Activated CD8-positive, alpha-beta memory T cell treated with anti-CD3 and anti-CD28 coated beads, Interleukin-2, amount 10 ng/mL, durations not matched to agents 7 days and 5 days (primary cell): ENCODE measurements around the gene C19orf33. TPM values are rescaled to one million over a fixed set of nuclear protein-coding genes. Genes with fewer than 3 reads are reported as not detected.

Source experiments
- ATAC-seq: fragments of 150-1000 bp; cut with Tn5 transposase; one replicate; pipeline ENCODE4 v1.10.0; 2021; ENCODE audit warnings: moderate library complexity
- CTCF ChIA-PET: fragments of 350-600 bp; sonication (Branson Sonifier 250); formaldehyde crosslinking; loops from one replicate; lab custom pipeline; 2021; ENCODE audit warnings: antibody characterized with exemption; lab: Charles Lee
- DNase-seq: peaks from one replicate; pipeline ENCODE4 v3.0.0-alpha.2; 2020
- H3K27ac Mint-ChIP-seq: one replicate; pipeline ENCODE4 v1.8.0; 2021; ENCODE audit warnings: mild to moderate bottlenecking, mixed read lengths
- H3K27me3 Mint-ChIP-seq: one replicate; pipeline ENCODE4 v1.8.0; 2021; ENCODE audit warnings: mixed read lengths
- H3K36me3 Mint-ChIP-seq: one replicate; pipeline ENCODE4 v1.8.0; 2021; ENCODE audit warnings: mild to moderate bottlenecking, mixed read lengths
- H3K4me1 Mint-ChIP-seq: one replicate; pipeline ENCODE4 v1.8.0; 2021; ENCODE audit warnings: mixed read lengths
- H3K4me3 Mint-ChIP-seq: one replicate; pipeline ENCODE4 v1.8.0; 2021; ENCODE audit warnings: mild to moderate bottlenecking, moderate library complexity, mixed read lengths
- H3K9me3 Mint-ChIP-seq: one replicate; pipeline ENCODE4 v1.8.0; 2022; ENCODE audit warnings: low read depth, mixed read lengths
- total RNA-seq, 2 experiments: library from RNA; stranded (reverse); gene quantifications; one replicate each; pipeline ENCODE4 v1.2.3, GENCODE V29; 2021

The C19orf33 gene
- total RNA-seq, 2 experiments from 2014 or later = not detected

- Mint-ChIP-seq H3K36me3 (no peaks in the 10 kb centered on the region), H3K27ac (no peak overlapping the region), H3K4me3 (no peak overlapping the region), H3K9me3 (no peaks in the 10 kb centered on the region), H3K27me3 (peaks cover 11% of the 10 kb centered on the region), H3K4me1 (peaks cover 16% of the 10 kb centered on the region)
- CTCF ChIA-PET = interaction anchor here (1.2 kb wide), 1 partner anchor 25 kb away, joined by 4 read pairs; no protein-coding TSS in a partner anchor
- ATAC-seq (no peak), DNase-seq (no peak)
These were observed 35.5 kb upstream of the C19orf33 start for GRCh38 chr19:38268539-38268938.

- ATAC-seq = no peak
- H3K4me3 Mint-ChIP-seq = no peak overlapping the region
- CTCF ChIA-PET = interaction anchor here (1.3 kb wide), 1 partner anchor 26 kb away, joined by 3 read pairs; no protein-coding TSS in a partner anchor
- H3K9me3 Mint-ChIP-seq = no peaks in the 10 kb centered on the region
- DNase-seq = no peak
- no peaks in the 10 kb centered on the region for H3K36me3 Mint-ChIP-seq
- peaks cover 3% of the 10 kb centered on the region for H3K27me3 Mint-ChIP-seq
- H3K27ac Mint-ChIP-seq = no peak overlapping the region
- H3K4me1 Mint-ChIP-seq = peaks cover 2% of the 10 kb centered on the region
These were observed 33.4 kb upstream of the C19orf33 start for GRCh38 chr19:38270587-38271167.

- CTCF ChIA-PET = no interaction called here
- ATAC-seq = no peak
- no peaks in the 10 kb centered on the region for H3K36me3 Mint-ChIP-seq
These were observed 30.6 kb upstream of the C19orf33 start for GRCh38 chr19:38273499-38273898.

GRCh38 chr19:38274739-38275138 lies 29.3 kb upstream of the C19orf33 start:
- Mint-ChIP-seq H3K9me3 (no peaks in the 10 kb centered on the region), H3K4me1 (no peaks in the 10 kb centered on the region), H3K27me3 (no peaks in the 10 kb centered on the region), H3K27ac (no peak overlapping the region), H3K36me3 (no peaks in the 10 kb centered on the region), H3K4me3 (no peak overlapping the region)
- CTCF ChIA-PET = interaction anchor here (1.1 kb wide), 1 partner anchor 9 kb away, joined by 3 read pairs; no protein-coding TSS in a partner anchor
- DNase-seq = no peak
- ATAC-seq = no peak

More at GRCh38 chr19:38273499-38273898, 30.6 kb upstream of the C19orf33 start:
- Mint-ChIP-seq H3K9me3 (no peaks in the 10 kb centered on the region), H3K4me3 (no peak overlapping the region), H3K27ac (no peak overlapping the region), H3K4me1 (no peaks in the 10 kb centered on the region), H3K27me3 (no peaks in the 10 kb centered on the region)
- no peak for DNase-seq

GRCh38 chr19:38276942-38277517 lies 27.0 kb upstream of the C19orf33 start:
- Mint-ChIP-seq H3K4me1 (peaks cover 5% of the 10 kb centered on the region), H3K4me3 (no peak overlapping the region), H3K27me3 (no peaks in the 10 kb centered on the region), H3K36me3 (no peaks in the 10 kb centered on the region), H3K9me3 (no peaks in the 10 kb centered on the region), H3K27ac (no peak overlapping the region)
- ATAC-seq = no peak
- CTCF ChIA-PET = interaction anchor here (0.6 to 1.2 kb wide), 2 partner anchors 11 to 201 kb away, joined by 3 to 4 read pairs; no protein-coding TSS in a partner anchor
- DNase-seq = no peak

GRCh38 chr19:38277549-38277948 lies 26.5 kb upstream of the C19orf33 start:
- H3K4me3 Mint-ChIP-seq = no peak overlapping the region
- no peaks in the 10 kb centered on the region for H3K27me3 Mint-ChIP-seq
- CTCF ChIA-PET = interaction anchor here (1.2 kb wide), 1 partner anchor 12 kb away, joined by 4 read pairs; no protein-coding TSS in a partner anchor
- DNase-seq (no peak), ATAC-seq (no peak)
- no peak overlapping the region for H3K27ac Mint-ChIP-seq
- peaks cover 10% of the 10 kb centered on the region for H3K4me1 Mint-ChIP-seq
- no peaks in the 10 kb centered on the region for H3K36me3 Mint-ChIP-seq
- H3K9me3 Mint-ChIP-seq = no peaks in the 10 kb centered on the region

GRCh38 chr19:38277969-38278680 lies 25.9 kb upstream of the C19orf33 start:
- H3K4me3 Mint-ChIP-seq = no peak overlapping the region
- no peaks in the 10 kb centered on the region for H3K9me3 Mint-ChIP-seq
- H3K27me3 Mint-ChIP-seq = no peaks in the 10 kb centered on the region
- H3K36me3 Mint-ChIP-seq = no peaks in the 10 kb centered on the region
- no peak overlapping the region for H3K27ac Mint-ChIP-seq
- no peak for ATAC-seq
- H3K4me1 Mint-ChIP-seq = peaks cover 11% of the 10 kb centered on the region
- CTCF ChIA-PET = interaction anchor here (1.2 kb wide), 1 partner anchor 13 kb away, joined by 4 read pairs; no protein-coding TSS in a partner anchor
- no peak for DNase-seq

GRCh38 chr19:38278751-38279150 lies 25.3 kb upstream of the C19orf33 start:
- Mint-ChIP-seq H3K4me3 (no peak overlapping the region), H3K27ac (no peak overlapping the region), H3K36me3 (no peaks in the 10 kb centered on the region), H3K9me3 (no peaks in the 10 kb centered on the region), H3K27me3 (no peaks in the 10 kb centered on the region), H3K4me1 (peaks cover 11% of the 10 kb centered on the region)
- CTCF ChIA-PET = no interaction called here
- ATAC-seq = no peak
- DNase-seq = no peak

- Mint-ChIP-seq H3K27me3 (no peaks in the 10 kb centered on the region), H3K36me3 (no peaks in the 10 kb centered on the region), H3K4me3 (no peak overlapping the region), H3K9me3 (no peaks in the 10 kb centered on the region), H3K4me1 (peaks cover 14% of the 10 kb centered on the region), H3K27ac (no peak overlapping the region)
- CTCF ChIA-PET = interaction anchor here (1.0 kb wide), 1 partner anchor 82 kb away, joined by 3 read pairs; no protein-coding TSS in a partner anchor
- no peak for DNase-seq
- no peak for ATAC-seq
These were observed 23.8 kb upstream of the C19orf33 start for GRCh38 chr19:38280030-38280921.

GRCh38 chr19:38281811-38282566 lies 22.1 kb upstream of the C19orf33 start:
- DNase-seq (no peak), ATAC-seq (peak; percentile 23)
- Mint-ChIP-seq H3K36me3 (no peaks in the 10 kb centered on the region), H3K9me3 (no peaks in the 10 kb centered on the region), H3K4me1 (peaks cover 14% of the 10 kb centered on the region), H3K4me3 (no peak overlapping the region), H3K27me3 (no peaks in the 10 kb centered on the region), H3K27ac (peak overlapping the region; percentile 20)
- CTCF ChIA-PET = interaction anchor here (1.0 kb wide), 1 partner anchor 80 kb away, joined by 3 read pairs; no protein-coding TSS in a partner anchor

- Mint-ChIP-seq H3K27me3 (no peaks in the 10 kb centered on the region), H3K9me3 (no peaks in the 10 kb centered on the region), H3K4me3 (no peak overlapping the region), H3K36me3 (no peaks in the 10 kb centered on the region), H3K27ac (no peak overlapping the region), H3K4me1 (peaks cover 14% of the 10 kb centered on the region)
- CTCF ChIA-PET = interaction anchor here (1.2 kb wide), 1 partner anchor 39 kb away, joined by 3 read pairs; no protein-coding TSS in a partner anchor
- DNase-seq (no peak), ATAC-seq (no peak)
These were observed 20.8 kb upstream of the C19orf33 start for GRCh38 chr19:38283271-38283670.

GRCh38 chr19:38284422-38284821 lies 19.6 kb upstream of the C19orf33 start:
- Mint-ChIP-seq H3K4me3 (no peak overlapping the region), H3K27me3 (no peaks in the 10 kb centered on the region), H3K4me1 (peaks cover 14% of the 10 kb centered on the region), H3K36me3 (no peaks in the 10 kb centered on the region), H3K27ac (no peak overlapping the region), H3K9me3 (no peaks in the 10 kb centered on the region)
- CTCF ChIA-PET = interaction anchor here (1.2 kb wide), 1 partner anchor 41 kb away, joined by 3 read pairs; no protein-coding TSS in a partner anchor
- DNase-seq (no peak), ATAC-seq (no peak)
